ENCODE measurements around the gene LBH. TPM values are rescaled to one million over a fixed set of nuclear protein-coding genes. Genes with fewer than 3 reads are reported as not detected.

Gene LBH
- total RNA-seq, 4 donors from 2014 or later, result 2.4 to 22.7 (median 17.6) TPM

DNA sequence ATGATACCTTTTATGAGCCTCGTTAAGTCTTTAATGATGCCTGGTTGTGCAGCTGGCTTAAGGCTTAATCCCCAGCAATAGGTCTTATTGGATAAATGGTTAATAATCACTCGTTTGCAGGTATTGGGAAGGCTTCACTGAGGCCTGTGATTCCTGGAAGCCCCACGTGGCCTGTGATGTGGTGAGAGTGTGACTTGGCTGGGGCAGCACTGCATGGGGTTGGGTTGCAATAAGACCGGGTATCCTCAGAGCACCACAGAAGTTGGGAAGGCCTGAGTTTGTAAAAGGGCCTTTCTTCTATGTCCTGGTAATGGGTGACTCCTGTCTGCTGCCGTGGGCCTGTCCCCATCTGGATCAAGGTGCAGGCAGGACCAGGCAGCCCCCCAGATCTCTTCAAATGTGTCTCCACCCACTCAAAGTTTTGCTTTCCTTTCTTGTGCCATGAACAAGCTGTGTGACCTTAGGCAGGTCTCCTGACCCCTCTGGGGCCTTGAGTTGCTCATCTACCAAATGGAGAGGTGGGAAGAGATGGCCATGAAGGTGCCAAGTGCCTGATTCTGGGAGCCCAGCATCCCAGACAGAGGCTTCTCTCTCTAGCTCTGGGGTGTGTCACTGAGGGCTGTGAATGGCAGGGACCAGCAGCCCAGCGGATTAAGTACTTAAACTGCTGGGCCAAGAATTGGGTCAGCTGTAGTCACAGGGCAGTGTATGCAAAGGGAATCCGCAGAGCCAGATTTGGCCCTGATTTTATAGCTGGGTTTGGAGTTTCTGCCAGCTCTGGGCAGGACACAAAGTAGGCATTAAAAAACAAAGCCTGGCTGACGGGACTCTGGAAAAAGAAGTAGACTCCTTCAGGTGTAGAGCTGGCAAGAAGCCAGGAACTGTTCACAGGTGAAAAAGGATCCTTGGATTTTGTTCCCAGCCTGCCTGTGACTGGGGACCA, 24.4 kb downstream of the LBH start:
- intact Hi-C loops (cut with DNase I), result no loop called here
- Histone ChIP-seq H3K27me3 (no peaks in the 10 kb centered on the region), H3K4me1 (peaks cover 10 to 48% (median 17%) of the 10 kb centered on the region in 3 donors), H3K4me3 (no peak overlapping the region), H3K27ac (peak overlapping the region in 1 of 4 donors; percentile 28), H3K9me3 (no peaks in the 10 kb centered on the region), H3K36me3 (peaks cover 0 to 20% (median 6%) of the 10 kb centered on the region in 3 donors)
- DNase-seq, result no peak
- TF ChIP-seq CTCF (IDR thresholded peaks at IDR 0.05) (no peak), POLR2A (IDR thresholded peaks at IDR 0.05) (no peak)
- WGBS, 2 donors, result 63 to 65% methylated on average over 7 to 8 of the region's 8 CpGs

GRCh38 chr2:30257266-30258214, 26.2 kb downstream of the LBH start:
- no peaks in the 10 kb centered on the region for H3K9me3 ChIP-seq
- H3K4me1 ChIP-seq, result peaks cover 5 to 40% (median 11%) of the 10 kb centered on the region in 3 donors
- H3K4me3 ChIP-seq, result no peak overlapping the region
- WGBS, 2 donors, result 79 to 85% methylated on average over 12 to 13 of the region's 17 CpGs
- H3K27ac ChIP-seq, result no peak overlapping the region
- H3K27me3 ChIP-seq, result no peaks in the 10 kb centered on the region
- TF ChIP-seq POLR2A (IDR thresholded peaks at IDR 0.05) (no peak), CTCF (IDR thresholded peaks at IDR 0.05) (no peak)
- no peak for DNase-seq
- peaks cover 0 to 20% (median 6%) of the 10 kb centered on the region in 3 donors for H3K36me3 ChIP-seq
- intact Hi-C loops (cut with DNase I), result no loop called here

DNA sequence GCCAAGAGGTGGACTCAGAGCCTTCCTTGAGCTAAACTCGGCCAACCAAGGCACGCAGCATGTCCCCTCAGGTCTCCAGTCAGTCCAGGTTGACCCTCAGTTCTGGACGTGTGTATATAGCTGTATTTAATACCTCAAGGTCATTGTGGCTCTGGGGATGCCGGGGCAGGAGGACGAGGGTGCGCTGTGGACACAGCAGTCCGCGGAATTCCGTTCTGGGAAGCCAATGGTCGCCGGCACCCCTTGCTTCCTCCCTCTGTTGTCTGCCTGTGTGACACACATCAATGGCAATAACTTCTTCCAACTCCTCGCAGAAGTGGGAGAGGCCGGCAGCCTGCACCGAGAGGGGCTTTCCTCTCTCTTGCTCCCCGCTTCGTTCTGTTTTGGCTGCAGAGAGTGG, 27.7 kb downstream of the LBH start:
- H3K4me3 ChIP-seq, result no peak overlapping the region
- intact Hi-C loops (cut with DNase I), result no loop called here
- H3K4me1 ChIP-seq, result peaks cover 0 to 24% (median 0%) of the 10 kb centered on the region in 3 donors
- H3K27me3 ChIP-seq, result no peaks in the 10 kb centered on the region
- DNase-seq, result no peak
- no peak for TF ChIP-seq POLR2A (IDR thresholded peaks at IDR 0.05)
- TF ChIP-seq CTCF (IDR thresholded peaks at IDR 0.05), result no peak
- 94 to 95% methylated on average over 13 to 16 of the region's 16 CpGs for WGBS, 2 donors
- no peaks in the 10 kb centered on the region for H3K9me3 ChIP-seq
- H3K27ac ChIP-seq, result no peak overlapping the region
- H3K36me3 ChIP-seq, result peaks cover 0 to 20% (median 6%) of the 10 kb centered on the region in 3 donors

GRCh38 chr2:30259827-30260679, 28.7 kb downstream of the LBH start:
- TF ChIP-seq CTCF (IDR thresholded peaks at IDR 0.05) (no peak), POLR2A (IDR thresholded peaks at IDR 0.05) (no peak)
- intact Hi-C loops (cut with DNase I), result no loop called here
- Histone ChIP-seq H3K27ac (no peak overlapping the region), H3K9me3 (no peaks in the 10 kb centered on the region), H3K27me3 (no peaks in the 10 kb centered on the region), H3K36me3 (peaks cover 0 to 20% (median 6%) of the 10 kb centered on the region in 3 donors), H3K4me3 (no peak overlapping the region), H3K4me1 (peaks cover 0 to 14% (median 0%) of the 10 kb centered on the region in 3 donors)
- no peak for DNase-seq
- 89 to 95% methylated on average over 2 to 3 of the region's 3 CpGs for WGBS, 2 donors
